Transverse colon (tissue), 4 donors: Measurements from ENCODE around the gene TTC28. TPM values are rescaled to one million over a fixed set of nuclear protein-coding genes. Genes with fewer than 3 reads are reported as not detected.
A peak's percentile ranks its signal among the peaks of the same experiment; 100 is the strongest.

Experiments
- DNase-seq: peaks from one replicate; pipeline ENCODE4 v3.0.0-alpha.2; 2019
- H3K27ac ChIP-seq, 4 donors: fragments of 200-600 bp; sonication (generic); 2 replicates each; pipeline ENCODE4 v1.5.1; 2016 to 2018; ENCODE audit warnings: inconsistent platforms in 4 of 4
- H3K27me3 ChIP-seq: fragments of 200-600 bp; sonication (generic); 2 replicates; pipeline ENCODE4 v1.5.1; 2017; ENCODE audit warnings: inconsistent platforms
- H3K36me3 ChIP-seq, 4 donors: fragments of 200-600 bp; sonication (generic); 2 replicates each; pipeline ENCODE4 v1.5.1; 2017 to 2019; ENCODE audit warnings: inconsistent platforms in 4 of 4
- H3K4me1 ChIP-seq, 4 donors: fragments of 200-600 bp; sonication (generic); 2 replicates each; pipeline ENCODE4 v1.5.1; 2017 to 2020; ENCODE audit warnings: inconsistent platforms in 4 of 4
- H3K4me3 ChIP-seq, 4 donors: fragments of 200-600 bp; sonication (generic); 1 replicate in 1 of 4; 2 replicates in 3 of 4; pipeline versions ENCODE4 v1.5.1 to v1.6.1; 2017 to 2019; ENCODE audit warnings: inconsistent platforms in 4 of 4
- H3K9me3 ChIP-seq, 2 donors: fragments of 200-600 bp; sonication (generic); 2 replicates each; pipeline ENCODE4 v1.5.1; 2017 to 2019; ENCODE audit warnings: inconsistent platforms in 2 of 2
- EP300 ChIP-seq: sonication (generic); formaldehyde crosslinking; IDR thresholded peaks from one replicate; pipeline ENCODE4 v1.6.1; 2017; ENCODE audit warnings: antibody characterized with exemption, low read depth
- POLR2A ChIP-seq: fragments of 450-650 bp; IDR thresholded peaks from one replicate; pipeline ENCODE4 v1.6.1; 2016; ENCODE audit warnings: antibody characterized with exemption, mild to moderate bottlenecking, moderate library complexity
- POLR2AphosphoS5 ChIP-seq, 3 donors: sonication (generic); formaldehyde crosslinking; IDR thresholded peaks; one replicate each; pipeline ENCODE4 v1.6.1; 2016; ENCODE audit warnings: antibody characterized with exemption in 3 of 3
- WGBS, 2 donors: methylation state at CpG; one replicate each; pipeline ENCODE4 v1.1.5; 2018; ENCODE audit warnings: low coverage in 1 of 2; 5-methylcytosine and 5-hydroxymethylcytosine counted together
- in situ Hi-C, 4 donors: fragments of 200-750 bp; cut with MboI; loops; one replicate each; pipeline versions ENCODE4 v1.15.0 to v1.15.1; 2017; ENCODE audit warnings: low sequenced_read_pairs in 3 of 4, low pct_ligation_motif_present in 1 of 4, low pct_unique_long_range_greater_than_20kb in 1 of 4
- intact Hi-C: fragments of 100-400 bp; cut with DNase I; formaldehyde crosslinking; loops from one replicate; pipeline ENCODE4 v1.15.1; 2023; ENCODE audit warnings: low total_unique reads
- total RNA-seq, 4 donors: library from RNA; depleted of rRNA; stranded (reverse); fragments of >200 nt; gene quantifications; one replicate each; pipeline ENCODE4 v1.1.0, GENCODE V29; 2016
- TF ChIP-seq, protein P1 (sequence below), 5 experiments: fragments of 200-600 bp in 3 of 5; fragments of 450-650 bp in 2 of 5; sonication (generic) in 3 of 5; IDR thresholded peaks; 1 replicate in 2 of 5; 2 replicates in 3 of 5; pipeline ENCODE4 v1.5.1; 2016 to 2017; ENCODE audit warnings: antibody characterized with exemption in 5 of 5, inconsistent platforms in 3 of 5, mild to moderate bottlenecking in 2 of 5, moderate library complexity in 1 of 5

The TTC28 gene
- total RNA-seq, 4 donors from 2014 or later = 7.6 to 84.2 (median 12.4) TPM

DNA sequence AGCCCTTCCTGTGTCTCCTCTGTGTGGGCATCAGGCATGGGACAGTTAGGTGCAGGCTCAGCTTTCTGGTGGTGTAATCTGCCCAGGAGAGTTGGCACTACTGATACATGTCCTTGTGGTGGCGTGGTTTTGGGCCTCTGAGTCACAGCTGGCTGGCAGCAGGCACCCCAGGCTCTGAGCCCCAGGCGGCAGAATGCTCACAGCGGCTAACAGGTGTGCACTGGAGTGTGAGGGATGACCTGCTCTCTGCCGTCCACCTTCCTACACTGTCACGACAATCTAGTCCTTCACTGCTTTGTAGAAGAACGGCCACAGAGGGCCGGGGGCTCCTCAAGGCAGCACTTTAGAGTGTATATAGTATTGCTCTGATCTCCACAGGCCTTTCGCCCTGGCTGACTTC lies 660.3 kb downstream of the TTC28 start:
- peak; percentile 3 for DNase-seq
- WGBS, 2 donors = 87% methylated on average over 8 of the region's 8 CpGs; no CpG with 5 or more reads in 1 of the 2 donors
- in situ Hi-C loops (loop anchor here in 1 of 4 donors (25.0 kb wide), 1 partner anchor 818 kb away; no protein-coding TSS in a partner anchor), intact Hi-C loops (loop anchor here (10.0 kb wide), 1 partner anchor 805 kb away; no protein-coding TSS in a partner anchor)
- no peaks in the 10 kb centered on the region for H3K9me3 ChIP-seq
- peaks cover 2 to 14% (median 10%) of the 10 kb centered on the region in 4 donors for H3K4me1 ChIP-seq
- no peaks in the 10 kb centered on the region for H3K27me3 ChIP-seq
- no peaks in the 10 kb centered on the region for H3K36me3 ChIP-seq
- TF ChIP-seq, protein P1, sequence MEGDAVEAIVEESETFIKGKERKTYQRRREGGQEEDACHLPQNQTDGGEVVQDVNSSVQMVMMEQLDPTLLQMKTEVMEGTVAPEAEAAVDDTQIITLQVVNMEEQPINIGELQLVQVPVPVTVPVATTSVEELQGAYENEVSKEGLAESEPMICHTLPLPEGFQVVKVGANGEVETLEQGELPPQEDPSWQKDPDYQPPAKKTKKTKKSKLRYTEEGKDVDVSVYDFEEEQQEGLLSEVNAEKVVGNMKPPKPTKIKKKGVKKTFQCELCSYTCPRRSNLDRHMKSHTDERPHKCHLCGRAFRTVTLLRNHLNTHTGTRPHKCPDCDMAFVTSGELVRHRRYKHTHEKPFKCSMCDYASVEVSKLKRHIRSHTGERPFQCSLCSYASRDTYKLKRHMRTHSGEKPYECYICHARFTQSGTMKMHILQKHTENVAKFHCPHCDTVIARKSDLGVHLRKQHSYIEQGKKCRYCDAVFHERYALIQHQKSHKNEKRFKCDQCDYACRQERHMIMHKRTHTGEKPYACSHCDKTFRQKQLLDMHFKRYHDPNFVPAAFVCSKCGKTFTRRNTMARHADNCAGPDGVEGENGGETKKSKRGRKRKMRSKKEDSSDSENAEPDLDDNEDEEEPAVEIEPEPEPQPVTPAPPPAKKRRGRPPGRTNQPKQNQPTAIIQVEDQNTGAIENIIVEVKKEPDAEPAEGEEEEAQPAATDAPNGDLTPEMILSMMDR (IDR thresholded peaks at IDR 0.05) = no peak
- no peak for TF ChIP-seq EP300
- no peak for TF ChIP-seq POLR2A
- TF ChIP-seq POLR2AphosphoS5 (IDR thresholded peaks at IDR 0.05) = no peak
- H3K4me3 ChIP-seq = no peak overlapping the region
- H3K27ac ChIP-seq = no peak overlapping the region

DNA sequence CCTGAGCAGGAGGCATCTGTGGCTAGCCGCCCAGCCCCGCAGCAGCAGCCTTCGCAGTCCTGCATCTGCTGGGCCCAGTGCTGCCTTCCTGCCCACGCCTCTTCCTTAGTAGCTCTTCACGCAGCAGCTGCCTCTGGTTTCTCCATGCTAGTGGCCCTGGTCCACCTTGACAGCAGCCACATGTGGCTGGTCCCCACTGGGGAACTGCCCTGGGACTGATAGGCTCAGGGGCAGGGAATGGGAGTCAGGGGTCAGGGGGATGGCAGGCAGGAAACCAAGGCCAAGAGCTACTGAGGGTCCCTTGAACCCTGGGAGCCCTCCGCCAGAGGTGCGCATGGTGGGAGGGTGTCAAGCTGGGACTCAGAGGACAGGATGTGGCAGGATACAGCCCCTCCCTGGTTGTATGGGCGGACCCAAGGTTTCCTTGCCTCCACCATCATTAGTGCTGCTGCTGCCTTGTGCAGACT lies 661.1 kb downstream of the TTC28 start:
- Histone ChIP-seq H3K27ac (no peak overlapping the region), H3K27me3 (no peaks in the 10 kb centered on the region), H3K36me3 (no peaks in the 10 kb centered on the region), H3K4me1 (peaks cover 2 to 14% (median 10%) of the 10 kb centered on the region in 4 donors), H3K4me3 (no peak overlapping the region), H3K9me3 (no peaks in the 10 kb centered on the region)
- peak; percentile 1 for DNase-seq
- WGBS, 2 donors = 92% methylated on average over 8 of the region's 8 CpGs; no CpG with 5 or more reads in 1 of the 2 donors
- TF ChIP-seq, protein P1 (IDR thresholded peaks at IDR 0.05) = no peak
- TF ChIP-seq POLR2A = no peak
- TF ChIP-seq POLR2AphosphoS5 (IDR thresholded peaks at IDR 0.05) = no peak
- TF ChIP-seq EP300 = no peak
- intact Hi-C loops = loop anchor here (10.0 kb wide), 1 partner anchor 806 kb away; no protein-coding TSS in a partner anchor
- in situ Hi-C loops = loop anchor here in 1 of 4 donors (25.0 kb wide), 1 partner anchor 819 kb away; no protein-coding TSS in a partner anchor

DNA sequence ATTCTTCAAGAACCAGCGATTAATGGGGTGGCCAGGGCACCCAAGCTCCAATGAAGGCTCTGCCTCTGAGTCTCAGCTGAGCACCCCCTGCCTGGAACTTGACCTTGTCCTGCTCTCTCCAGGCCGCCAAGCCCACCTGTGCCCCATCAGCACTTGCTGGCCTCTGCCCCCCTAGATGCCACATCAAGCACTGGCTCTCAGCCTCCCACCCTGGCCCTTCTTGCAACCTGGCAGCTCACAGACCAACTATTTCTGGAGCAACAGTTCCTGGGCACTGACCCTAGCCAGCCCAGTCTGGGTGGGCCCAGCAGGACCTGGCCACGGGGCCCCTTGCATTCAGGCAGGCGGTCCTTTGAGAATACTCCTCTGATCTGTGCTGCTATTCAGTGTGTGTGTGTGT lies 661.8 kb downstream of the TTC28 start:
- intact Hi-C loops (loop anchor here (10.0 kb wide), 1 partner anchor 807 kb away; no protein-coding TSS in a partner anchor), in situ Hi-C loops (loop anchor here in 1 of 4 donors (25.0 kb wide), 1 partner anchor 819 kb away; no protein-coding TSS in a partner anchor)
- no peak for TF ChIP-seq POLR2A
- no peak for TF ChIP-seq POLR2AphosphoS5 (IDR thresholded peaks at IDR 0.05)
- no peak for TF ChIP-seq EP300

GRCh38 chr22:28017558-28017820 lies 662.2 kb downstream of the TTC28 start:
- TF ChIP-seq, protein P1 (IDR thresholded peaks at IDR 0.05) = no peak
- TF ChIP-seq EP300 (no peak), POLR2A (no peak), POLR2AphosphoS5 (IDR thresholded peaks at IDR 0.05) (no peak)
- no peaks in the 10 kb centered on the region for H3K9me3 ChIP-seq
- in situ Hi-C loops = loop anchor here in 1 of 4 donors (25.0 kb wide), 1 partner anchor 820 kb away; no protein-coding TSS in a partner anchor
- H3K4me1 ChIP-seq = peaks cover 2 to 14% (median 10%) of the 10 kb centered on the region in 4 donors
- H3K27me3 ChIP-seq = no peaks in the 10 kb centered on the region
- H3K4me3 ChIP-seq = no peak overlapping the region
- H3K36me3 ChIP-seq = no peaks in the 10 kb centered on the region
- DNase-seq = no peak
- no peak overlapping the region for H3K27ac ChIP-seq
- WGBS, 2 donors = 88% methylated on average over 2 of the region's 2 CpGs; no CpG with 5 or more reads in 1 of the 2 donors
- intact Hi-C loops = loop anchor here (10.0 kb wide), 1 partner anchor 807 kb away; no protein-coding TSS in a partner anchor

More for the DNA sequence above, 661.8 kb downstream of the TTC28 start:
- no peaks in the 10 kb centered on the region for H3K9me3 ChIP-seq
- no peaks in the 10 kb centered on the region for H3K27me3 ChIP-seq
- DNase-seq = peak; percentile 0
- no peak overlapping the region for H3K27ac ChIP-seq
- peaks cover 2 to 14% (median 10%) of the 10 kb centered on the region in 4 donors for H3K4me1 ChIP-seq
- no peak overlapping the region for H3K4me3 ChIP-seq
- no peaks in the 10 kb centered on the region for H3K36me3 ChIP-seq
- 87% methylated on average over 4 of the region's 4 CpGs; no CpG with 5 or more reads in 1 of the 2 donors for WGBS, 2 donors
